Coronary artery (tissue), 2 donors: Measurements from ENCODE around the gene IDH2.

Experiments used
- DNase-seq: peaks from one replicate; pipeline ENCODE4 v3.0.0-alpha.2; 2017; ENCODE audit warnings: low spot score
- H3K27ac ChIP-seq, 2 donors: fragments of 200-600 bp; sonication (generic); one replicate each; pipeline ENCODE4 v1.5.1; 2016 to 2019
- H3K4me3 ChIP-seq: fragments of 200-600 bp; sonication (generic); 2 replicates; pipeline ENCODE4 v1.5.1; 2016; ENCODE audit warnings: mild to moderate bottlenecking, moderate library complexity
- TF ChIP-seq, protein P1 (sequence below): fragments of 200-600 bp; sonication (generic); IDR thresholded peaks from one replicate; pipeline ENCODE4 v1.5.1; 2019; ENCODE audit warnings: antibody characterized with exemption

The IDH2 gene

DNA sequence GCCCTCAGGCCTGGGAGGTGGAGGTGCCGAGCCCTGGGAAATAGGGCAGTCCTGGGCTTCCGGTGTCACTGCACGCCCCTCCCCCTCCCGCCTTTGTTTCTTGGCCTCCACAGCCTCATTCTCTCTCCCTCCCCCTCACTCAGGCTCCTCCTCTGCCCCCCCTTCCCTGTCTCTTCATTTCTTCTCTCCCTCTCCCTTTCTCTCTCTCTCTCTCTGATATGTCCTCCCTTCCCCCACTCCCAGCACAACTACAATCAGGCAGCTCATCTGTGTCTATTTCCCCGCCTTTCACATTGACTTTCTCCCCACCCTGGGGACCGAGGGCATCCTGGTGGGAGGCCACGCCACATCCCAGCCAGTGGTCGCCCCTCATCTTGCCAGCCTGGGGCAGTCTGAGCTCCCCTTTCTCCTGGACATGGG, 40.2 kb downstream of the IDH2 start:
- peak overlapping the region in 1 of 2 donors; percentile 18 for H3K27ac ChIP-seq
- TF ChIP-seq, protein P1, sequence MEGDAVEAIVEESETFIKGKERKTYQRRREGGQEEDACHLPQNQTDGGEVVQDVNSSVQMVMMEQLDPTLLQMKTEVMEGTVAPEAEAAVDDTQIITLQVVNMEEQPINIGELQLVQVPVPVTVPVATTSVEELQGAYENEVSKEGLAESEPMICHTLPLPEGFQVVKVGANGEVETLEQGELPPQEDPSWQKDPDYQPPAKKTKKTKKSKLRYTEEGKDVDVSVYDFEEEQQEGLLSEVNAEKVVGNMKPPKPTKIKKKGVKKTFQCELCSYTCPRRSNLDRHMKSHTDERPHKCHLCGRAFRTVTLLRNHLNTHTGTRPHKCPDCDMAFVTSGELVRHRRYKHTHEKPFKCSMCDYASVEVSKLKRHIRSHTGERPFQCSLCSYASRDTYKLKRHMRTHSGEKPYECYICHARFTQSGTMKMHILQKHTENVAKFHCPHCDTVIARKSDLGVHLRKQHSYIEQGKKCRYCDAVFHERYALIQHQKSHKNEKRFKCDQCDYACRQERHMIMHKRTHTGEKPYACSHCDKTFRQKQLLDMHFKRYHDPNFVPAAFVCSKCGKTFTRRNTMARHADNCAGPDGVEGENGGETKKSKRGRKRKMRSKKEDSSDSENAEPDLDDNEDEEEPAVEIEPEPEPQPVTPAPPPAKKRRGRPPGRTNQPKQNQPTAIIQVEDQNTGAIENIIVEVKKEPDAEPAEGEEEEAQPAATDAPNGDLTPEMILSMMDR: no peak
- H3K4me3 ChIP-seq: no peak overlapping the region
- no peak for DNase-seq

DNA sequence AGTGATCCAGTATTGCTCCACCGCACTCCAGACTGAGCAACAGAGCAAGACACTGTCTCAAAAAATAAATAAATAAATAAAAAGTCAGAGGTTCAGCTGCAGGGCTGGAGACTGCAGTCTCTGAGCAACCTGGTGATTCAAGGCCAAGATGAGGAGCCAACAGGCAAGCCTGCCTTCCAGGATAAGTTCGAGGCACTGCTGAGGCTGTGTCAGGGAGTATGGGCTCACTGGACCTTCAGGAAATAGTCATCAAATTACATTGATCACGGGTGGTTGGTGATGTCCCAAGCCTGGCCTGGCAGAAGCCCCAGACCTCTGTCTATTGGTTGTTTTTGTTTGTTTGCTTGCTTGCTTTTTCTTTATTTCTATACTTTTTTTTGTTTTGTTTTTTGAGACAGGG, 41.5 kb downstream of the IDH2 start:
- DNase-seq: no peak
- no peak overlapping the region for H3K27ac ChIP-seq

DNA sequence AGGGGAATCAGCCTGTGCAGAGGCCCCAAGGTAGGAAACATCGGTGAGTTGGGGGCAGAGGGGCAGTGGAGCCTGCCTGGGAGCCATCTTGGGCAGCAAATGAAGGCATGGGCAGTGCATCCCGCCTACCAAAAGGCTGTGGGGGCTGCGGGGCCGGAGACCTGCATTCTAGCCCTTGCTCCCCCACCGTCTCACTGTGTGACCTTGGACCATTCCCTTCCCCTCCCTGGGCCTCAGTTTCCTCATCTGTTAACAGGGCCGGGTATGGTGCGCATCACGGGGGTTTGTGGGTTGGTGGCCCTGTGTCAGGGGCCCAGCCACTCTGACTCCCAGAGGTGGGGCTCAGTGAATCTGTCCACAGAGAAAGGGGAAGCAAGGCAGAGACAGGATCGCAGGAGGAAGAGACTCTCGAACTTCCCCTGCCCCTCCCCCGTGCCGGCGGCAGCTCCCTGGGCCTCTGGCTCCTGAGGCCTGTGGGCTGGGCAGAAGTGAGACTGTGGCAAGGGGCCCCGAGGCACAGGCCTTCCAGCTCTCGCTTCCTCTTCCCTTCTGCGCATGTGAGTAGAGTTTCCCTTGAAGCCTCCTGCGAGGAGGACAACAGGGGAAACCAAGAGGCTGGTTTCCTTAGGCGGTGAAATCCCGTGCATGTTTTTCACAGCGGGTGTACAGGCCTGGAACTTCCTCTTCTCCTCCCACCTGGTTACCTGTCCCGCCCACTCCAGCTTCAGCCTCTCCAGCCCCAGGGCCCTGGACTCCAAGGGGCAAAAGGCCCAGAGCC, 42.9 kb downstream of the IDH2 start:
- Histone ChIP-seq H3K4me3 (no peak overlapping the region), H3K27ac (peak overlapping the region in 1 of 2 donors; percentile 80)
- TF ChIP-seq, protein P1: no peak
- DNase-seq: no peak

More for the DNA sequence above, 41.5 kb downstream of the IDH2 start:
- TF ChIP-seq, protein P1: no peak
- no peak overlapping the region for H3K4me3 ChIP-seq

DNA sequence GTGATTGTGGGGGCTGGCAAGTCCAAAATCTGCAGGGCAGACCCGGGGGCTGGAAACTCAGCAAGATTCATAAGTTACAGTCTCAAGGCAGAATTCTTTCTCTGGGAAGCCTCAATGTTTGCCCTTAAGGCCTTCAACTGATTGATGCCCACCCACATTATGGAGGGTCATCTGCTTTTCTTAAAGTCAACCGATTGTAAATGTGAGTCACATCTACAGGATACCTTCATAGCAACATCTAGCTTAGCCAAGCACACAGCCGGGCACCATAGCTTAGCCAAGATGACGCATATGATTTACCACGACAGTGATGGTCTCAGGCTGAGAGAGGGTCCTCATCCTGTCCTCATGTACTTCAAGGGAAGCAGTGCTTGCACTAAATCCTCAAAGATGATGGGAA, 43.5 kb downstream of the IDH2 start:
- no peak for DNase-seq
- Histone ChIP-seq H3K4me3 (no peak overlapping the region), H3K27ac (peak overlapping the region in 1 of 2 donors; percentile 80)
- TF ChIP-seq, protein P1: no peak

DNA sequence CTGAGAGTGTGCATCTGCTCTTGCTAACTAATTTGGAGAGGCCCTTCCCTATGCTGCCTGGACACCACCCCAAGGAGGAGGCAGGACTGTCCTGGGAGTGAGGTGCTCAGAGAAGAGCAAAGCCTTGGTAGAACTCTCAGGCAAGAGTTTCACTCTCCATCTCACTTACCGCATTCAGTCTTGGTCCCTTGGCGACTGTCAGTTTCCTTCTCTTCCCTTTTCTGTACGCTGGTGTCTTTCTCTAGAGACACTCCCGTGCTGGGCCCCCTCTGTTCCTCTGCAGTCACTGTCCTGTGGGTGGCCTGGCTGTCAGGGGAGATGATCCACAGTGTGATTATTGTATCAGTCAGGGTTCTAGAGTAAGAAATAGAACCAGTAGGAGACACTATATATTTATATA, 44.0 kb downstream of the IDH2 start:
- TF ChIP-seq, protein P1: no peak
- Histone ChIP-seq H3K4me3 (no peak overlapping the region), H3K27ac (peak overlapping the region in 1 of 2 donors; percentile 58)
- DNase-seq: no peak

DNA sequence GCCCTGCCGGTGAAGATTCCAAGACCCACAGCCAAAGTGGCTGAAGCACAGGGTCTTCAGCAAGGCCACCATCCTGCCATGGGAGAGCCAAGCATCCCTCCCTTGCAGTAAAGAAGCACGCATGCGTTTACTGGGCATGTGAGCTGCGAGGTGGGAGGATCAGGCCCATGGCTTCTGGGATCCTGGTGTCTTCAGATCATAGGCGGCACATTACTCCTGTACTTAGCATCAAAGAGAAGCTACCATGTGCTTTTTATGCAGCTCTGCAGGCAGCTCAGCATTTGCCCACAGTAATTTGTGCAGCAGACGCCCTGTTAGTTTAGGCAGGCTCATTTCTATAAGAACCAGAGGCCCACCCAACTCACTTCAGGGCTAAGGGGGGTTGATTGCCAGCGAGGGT, 45.7 kb downstream of the IDH2 start:
- TF ChIP-seq, protein P1: no peak

DNA sequence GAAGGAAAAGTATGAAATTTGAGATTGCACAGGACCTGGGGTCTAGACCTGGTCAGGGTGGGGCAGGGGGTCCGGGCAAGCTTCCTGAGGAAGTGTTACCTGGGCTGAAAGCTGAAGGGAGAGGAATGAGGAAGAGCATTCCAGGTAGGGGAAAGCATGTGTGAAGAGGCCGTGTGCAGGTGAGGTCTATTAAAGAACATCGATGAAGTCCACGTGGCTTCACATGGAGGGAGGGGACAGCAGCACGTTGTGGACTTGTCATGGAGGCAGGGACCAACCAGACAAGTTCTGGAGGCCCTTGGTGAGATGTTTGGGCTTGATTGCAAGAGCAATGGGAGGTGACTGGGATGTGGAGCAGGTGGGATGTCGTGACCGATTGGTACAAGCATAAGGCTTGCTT, 47.1 kb downstream of the IDH2 start:
- Histone ChIP-seq H3K27ac (no peak overlapping the region), H3K4me3 (no peak overlapping the region)
- TF ChIP-seq, protein P1: no peak
- DNase-seq: no peak

More for the DNA sequence above, 45.7 kb downstream of the IDH2 start:
- Histone ChIP-seq H3K4me3 (no peak overlapping the region), H3K27ac (no peak overlapping the region)
- no peak for DNase-seq
